HG03159 (cell line): Measurements from ENCODE around the gene ILF3.
"Not testable (repeated sequence)": the region's sequence is repeated elsewhere in the genome, so short reads cannot be mapped to it uniquely, and the experiment has no call there.

Source experiments
- ATAC-seq: cut with Tn5 transposase; IDR thresholded peaks from one replicate; pipeline ENCODE4 v1.9.1; 2021; ENCODE audit warnings: mild to moderate bottlenecking, moderate library complexity; ENCODE audit not compliant: unreplicated experiment

The ILF3 gene

GRCh38 chr19:10642473-10643171, 11.5 kb upstream of the ILF3 start:
- ATAC-seq, result no peak

DNA sequence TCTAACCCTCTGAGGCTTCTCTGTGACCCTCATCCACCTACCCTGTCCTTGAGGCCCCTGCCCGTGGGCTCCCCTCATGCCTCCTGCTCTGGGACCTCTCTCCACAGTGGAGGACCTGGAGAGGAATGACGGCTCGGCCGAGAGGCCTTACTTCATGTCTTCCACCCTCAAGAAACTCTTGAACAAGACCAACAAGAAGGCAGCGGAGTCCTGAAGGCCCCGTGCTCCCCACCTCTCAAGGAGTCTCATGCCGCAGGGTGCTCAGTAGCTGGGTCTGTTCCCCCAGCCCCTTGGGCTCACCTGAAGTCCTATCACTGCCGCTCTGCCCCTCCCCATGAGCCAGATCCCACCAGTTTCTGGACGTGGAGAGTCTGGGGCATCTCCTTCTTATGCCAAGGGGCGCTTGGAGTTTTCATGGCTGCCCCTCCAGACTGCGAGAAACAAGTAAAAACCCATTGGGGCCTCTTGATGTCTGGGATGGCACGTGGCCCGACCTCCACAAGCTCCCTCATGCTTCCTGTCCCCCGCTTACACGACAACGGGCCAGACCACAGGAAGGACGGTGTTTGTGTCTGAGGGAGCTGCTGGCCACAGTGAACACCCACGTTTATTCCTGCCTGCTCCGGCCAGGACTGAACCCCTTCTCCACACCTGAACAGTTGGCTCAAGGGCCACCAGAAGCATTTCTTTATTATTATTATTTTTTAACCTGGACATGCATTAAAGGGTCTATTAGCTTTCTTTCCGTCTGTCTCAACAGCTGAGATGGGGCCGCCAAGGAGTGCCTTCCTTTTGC, 10.8 kb upstream of the ILF3 start:
- ATAC-seq, result no peak

DNA sequence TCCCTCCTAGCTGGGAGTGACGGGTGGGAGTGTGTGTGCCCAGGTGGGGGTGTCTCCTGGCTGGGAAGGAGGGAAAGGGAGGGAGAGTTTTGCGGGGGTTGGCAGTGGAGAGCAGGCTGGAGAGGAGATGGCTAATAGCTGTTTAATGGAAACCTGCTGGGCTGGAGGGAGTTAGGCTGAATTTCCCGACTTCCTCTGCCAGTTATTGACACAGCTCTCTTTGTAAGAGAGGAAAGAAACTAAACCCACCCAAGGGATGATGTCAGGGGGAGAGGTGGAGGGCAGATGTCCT, 10.2 kb upstream of the ILF3 start:
- no peak for ATAC-seq

DNA sequence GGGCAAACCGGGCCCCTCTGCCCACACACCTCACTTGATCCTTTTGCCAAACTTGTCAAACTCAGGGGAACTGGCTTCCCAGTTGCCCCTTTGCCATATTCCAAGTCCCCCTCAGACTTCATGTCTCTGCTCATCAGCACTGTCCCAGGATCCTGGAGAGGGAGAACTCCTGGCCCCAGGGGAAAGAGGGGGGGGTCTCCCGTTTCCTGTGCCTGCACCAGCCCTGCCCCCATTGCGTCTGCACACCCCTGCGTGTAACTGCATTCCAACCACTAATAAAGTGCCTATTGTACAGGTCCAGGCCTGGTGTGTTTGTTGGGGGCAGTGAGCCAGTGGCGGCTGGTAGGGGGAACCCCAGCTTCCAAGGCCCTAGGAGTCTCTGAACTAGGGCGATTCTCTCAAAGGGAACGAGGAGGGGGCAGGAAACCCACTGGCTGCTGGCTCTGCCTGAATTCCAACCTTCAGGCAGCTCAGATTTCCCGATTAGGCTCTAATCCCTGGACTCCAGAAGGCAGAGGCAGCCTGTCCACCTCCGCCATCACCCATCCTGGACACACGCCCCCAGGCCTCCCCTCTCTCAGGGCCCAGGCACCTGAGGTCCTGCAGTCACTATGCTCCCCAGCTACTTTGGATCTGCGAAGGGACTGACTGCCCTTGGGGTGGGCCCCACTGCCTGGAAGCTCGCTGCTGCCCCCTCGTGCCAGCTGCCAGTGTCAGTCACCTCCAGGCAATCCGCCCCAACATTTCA, 9.7 kb upstream of the ILF3 start:
- no peak for ATAC-seq

DNA sequence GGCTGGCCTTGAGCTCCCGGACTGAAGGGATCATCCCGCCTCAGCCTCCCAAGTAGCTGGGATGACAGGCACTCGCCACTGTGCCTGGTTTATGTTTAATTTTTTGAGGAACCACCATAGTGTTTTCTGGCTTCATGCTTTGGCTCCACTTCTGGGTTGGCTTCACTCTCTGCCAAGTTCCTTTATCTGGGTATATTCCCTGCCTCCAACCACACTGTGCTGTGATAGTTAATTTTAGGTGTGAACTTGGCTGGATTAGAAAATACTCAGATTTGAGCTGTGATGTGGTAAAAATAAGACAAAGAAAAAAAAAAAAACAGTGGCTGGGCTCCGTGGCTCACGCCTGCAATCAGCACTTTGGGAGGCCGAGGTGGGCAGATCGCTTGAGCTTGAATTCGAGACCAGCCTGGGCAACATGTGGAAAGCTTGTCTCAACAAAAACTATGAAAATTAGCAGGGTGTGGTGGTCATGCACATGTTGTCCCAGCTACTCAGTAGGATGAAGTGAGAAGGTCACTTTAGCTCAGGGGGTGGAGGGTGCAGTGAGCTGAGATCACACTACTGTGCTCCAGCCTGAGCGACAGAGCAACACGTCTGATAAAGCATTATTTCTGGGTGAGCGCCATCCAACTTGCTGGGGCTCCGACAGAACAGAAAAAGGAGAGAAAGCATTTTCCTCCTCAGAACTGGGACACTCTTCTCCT, 7.5 kb upstream of the ILF3 start:
- no peak for ATAC-seq

GRCh38 chr19:10648360-10648759, 5.8 kb upstream of the ILF3 start:
- no peak for ATAC-seq

DNA sequence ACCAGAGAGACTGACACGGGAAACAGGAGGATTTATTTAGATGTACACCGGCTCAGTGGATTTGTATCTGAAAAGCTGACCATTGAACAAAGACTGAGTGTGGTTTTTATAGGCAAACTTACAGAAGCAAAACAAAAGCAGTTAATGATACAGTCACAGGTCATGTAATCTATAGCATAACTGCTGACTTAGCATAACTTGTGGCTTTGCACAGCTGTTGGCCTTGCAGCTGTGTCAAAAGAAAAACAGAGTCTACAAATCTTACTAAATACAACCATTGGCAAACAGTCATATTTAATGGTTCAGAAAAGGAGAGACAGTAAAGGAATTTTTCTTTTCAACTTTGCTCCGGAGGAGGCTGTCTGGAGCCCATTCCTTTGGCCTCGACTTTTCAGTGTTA, 2.3 kb upstream of the ILF3 start:
- ATAC-seq, result no peak

GRCh38 chr19:10653482-10653731, 739 bp upstream of the ILF3 start:
- ATAC-seq, result no peak

GRCh38 chr19:10654610-10655456, 687 bp downstream of the ILF3 start:
- peak; percentile 8 for ATAC-seq

- ATAC-seq, result no peak
Measured at GRCh38 chr19:10655457-10656312, 1.5 kb downstream of the ILF3 start.

DNA sequence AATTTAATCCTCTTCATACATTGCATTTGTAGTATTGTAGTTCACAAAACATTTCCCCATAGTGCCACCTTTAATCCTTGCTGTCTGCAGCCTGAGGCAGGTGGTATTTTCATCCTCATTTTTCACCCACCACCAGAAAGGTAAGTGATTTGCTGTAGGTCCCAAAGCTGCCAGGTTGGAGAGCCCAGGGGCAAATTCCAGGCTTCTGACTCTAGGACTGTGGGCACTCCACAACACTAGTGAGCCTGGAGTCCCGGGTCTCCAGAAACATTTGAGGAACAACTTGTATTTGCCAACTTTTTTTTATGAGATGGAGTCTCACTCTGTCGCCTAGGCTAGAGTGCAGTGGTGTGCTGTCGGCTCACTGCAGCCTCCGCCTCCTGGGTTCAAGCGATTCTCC, 6.2 kb downstream of the ILF3 start:
- ATAC-seq, result no peak

DNA sequence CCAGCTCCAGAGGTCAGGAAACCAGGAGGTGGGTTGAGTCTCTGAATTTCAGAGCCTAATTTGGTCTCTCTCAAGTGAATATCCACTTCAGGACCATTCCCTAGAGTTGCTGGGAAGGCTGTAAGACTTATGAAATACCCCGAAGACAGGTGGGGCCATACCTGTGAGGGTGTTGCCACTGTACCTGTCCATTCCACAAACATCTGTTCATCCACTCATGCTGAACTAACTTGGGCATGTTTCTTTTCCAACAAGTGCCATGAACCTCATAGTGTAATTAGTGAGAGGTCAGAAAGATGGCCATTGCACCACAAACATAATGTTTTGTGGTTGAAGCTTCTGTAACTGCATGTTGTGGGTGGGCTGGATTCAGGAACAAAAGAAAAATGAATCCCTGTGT, 7.8 kb downstream of the ILF3 start:
- ATAC-seq, result no peak

GRCh38 chr19:10662384-10663251, 8.5 kb downstream of the ILF3 start:
- no peak for ATAC-seq

DNA sequence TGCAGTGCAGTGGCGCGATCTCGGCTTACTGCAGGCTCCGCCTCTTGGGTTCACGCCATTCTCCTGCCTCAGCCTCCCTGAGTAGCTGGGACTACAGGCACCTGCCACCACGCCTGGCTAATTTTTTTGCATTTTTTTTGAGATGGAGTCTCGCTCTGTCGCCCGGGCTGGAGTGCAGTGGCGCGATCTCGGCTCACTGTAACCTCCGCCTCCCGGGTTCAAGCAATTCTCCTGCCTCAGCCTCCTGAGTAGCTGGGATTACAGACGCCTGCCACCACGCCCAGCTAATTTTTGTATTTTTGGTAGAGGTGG, 9.1 kb downstream of the ILF3 start:
- not testable (repeated sequence) for ATAC-seq

GRCh38 chr19:10667867-10668266, 13.7 kb downstream of the ILF3 start:
- ATAC-seq, result no peak

DNA sequence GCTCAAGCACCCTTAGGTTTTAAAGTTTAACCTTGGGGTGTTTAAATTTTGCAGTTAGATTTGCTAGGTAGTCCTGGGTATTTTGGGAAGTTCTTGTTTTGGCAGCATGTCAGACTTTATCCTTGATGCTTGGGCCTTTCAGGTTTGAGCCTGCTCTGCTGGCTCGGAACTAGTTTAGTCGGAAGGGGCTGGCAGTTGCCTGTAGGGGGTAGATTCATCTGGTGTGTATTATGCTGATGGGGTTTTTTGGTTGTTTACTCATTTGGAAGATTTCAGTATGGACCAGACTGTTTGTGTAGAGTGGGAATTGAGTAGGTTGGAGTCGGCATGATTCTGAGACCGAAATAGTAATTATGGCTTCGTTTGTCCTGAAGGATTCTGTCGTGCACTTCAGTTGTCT, 15.1 kb downstream of the ILF3 start:
- no peak for ATAC-seq

DNA sequence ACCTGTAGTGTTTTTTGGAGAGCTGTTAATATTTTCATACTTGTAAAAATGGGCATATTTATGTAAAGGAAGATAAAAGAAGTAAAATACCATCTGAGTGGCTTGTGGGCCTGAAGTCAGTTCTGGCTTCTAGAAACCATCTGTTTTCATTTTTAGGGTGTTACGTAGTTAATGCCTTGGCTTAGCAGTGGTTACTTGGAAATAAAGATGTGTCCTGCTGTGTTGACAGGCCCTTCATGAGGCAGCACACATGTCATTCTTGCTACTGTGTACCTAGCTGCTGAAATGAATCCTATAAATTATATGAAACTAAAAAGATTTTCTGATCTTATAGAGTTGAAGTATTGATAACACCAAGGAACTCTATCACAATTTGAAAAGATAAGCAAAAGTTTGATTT, 16.0 kb downstream of the ILF3 start:
- no peak for ATAC-seq

DNA sequence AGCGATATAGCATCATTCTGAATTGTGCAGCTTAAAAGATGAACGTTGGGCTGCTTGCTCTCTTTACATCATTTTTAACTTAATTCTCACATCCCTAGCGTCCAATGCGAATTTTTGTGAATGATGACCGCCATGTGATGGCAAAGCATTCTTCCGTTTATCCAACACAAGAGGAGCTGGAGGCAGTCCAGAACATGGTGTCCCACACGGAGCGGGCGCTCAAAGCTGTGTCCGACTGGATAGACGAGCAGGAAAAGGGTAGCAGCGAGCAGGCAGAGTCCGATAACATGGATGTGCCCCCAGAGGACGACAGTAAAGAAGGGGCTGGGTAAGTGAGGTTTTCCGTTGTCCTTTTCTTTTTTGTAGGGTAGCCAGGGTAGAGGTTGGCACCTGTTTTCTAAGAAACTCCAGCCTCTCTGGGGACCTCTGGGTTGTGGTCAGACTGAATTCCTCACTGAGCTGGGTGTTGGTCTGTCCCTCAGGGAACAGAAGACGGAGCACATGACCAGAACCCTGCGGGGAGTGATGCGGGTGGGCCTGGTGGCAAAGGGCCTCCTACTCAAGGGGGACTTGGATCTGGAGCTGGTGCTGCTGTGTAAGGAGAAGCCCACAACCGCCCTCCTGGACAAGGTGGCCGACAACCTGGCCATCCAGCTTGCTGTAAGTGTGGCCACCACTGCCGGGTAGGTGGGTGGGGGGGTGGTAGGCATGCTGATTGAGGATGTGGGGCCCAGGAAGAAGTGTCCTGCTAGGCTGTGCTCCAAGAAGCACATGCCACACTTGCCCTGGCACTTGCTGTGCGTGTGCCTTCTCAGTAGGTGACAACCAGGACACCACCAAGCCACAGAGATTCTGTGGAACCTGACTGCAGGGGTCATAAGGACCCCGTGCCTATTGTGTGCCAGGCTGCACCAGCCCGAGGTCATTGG, 17.0 kb downstream of the ILF3 start:
- ATAC-seq, result no peak
